Activated effector memory CD4-positive, alpha-beta T cell treated with Interleukin-2 at 50 U/mL for 16 hours (primary cell): ENCODE results near the gene NLGN3.
"Not testable (repeated sequence)": the region's sequence is repeated elsewhere in the genome, so short reads cannot be mapped to it uniquely, and the experiment has no call there.

Experiments used
- DNase-seq: peaks from one replicate; pipeline ENCODE4 v3.0.0-alpha.2; 2020

Gene NLGN3

DNA sequence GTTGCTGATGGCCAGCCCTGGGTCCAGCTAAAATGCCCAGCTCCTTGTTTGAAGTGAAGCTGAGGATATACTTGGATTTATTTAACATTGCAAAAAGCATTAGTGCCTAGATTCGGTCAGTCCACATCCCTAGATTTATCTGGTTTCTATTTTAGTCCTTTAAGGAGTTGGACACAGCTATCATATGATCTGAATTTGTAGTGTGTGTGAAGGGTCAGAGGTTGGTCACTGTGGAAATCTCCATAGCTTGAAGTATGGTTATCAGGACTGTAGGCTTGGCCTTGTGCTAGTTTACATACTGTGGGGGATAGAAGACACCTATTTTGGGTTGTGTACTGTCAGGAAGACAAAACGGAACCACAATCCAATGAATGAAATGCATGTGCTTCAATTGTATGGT is 28.8 kb downstream of the NLGN3 start:
- DNase-seq, result no peak

DNA sequence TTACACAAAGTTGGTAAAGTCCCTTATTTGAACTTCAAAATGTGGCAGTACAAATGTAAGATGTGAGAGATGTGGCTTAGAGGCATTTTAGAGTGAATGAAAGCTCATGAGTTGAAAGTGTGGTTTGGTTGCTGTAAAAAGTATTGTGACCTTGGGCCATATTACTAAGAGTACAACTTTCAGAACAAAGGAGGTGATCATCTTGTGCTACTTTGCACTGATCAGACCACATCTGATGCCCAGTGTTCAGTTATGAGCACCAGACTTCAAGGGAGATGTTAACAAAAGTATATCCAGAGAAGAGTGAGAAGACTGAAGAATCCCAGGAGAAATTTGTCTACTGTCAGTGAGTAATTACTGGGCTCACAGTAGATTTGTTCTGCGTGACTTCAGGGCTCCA is 30.2 kb downstream of the NLGN3 start:
- DNase-seq, result no peak

DNA sequence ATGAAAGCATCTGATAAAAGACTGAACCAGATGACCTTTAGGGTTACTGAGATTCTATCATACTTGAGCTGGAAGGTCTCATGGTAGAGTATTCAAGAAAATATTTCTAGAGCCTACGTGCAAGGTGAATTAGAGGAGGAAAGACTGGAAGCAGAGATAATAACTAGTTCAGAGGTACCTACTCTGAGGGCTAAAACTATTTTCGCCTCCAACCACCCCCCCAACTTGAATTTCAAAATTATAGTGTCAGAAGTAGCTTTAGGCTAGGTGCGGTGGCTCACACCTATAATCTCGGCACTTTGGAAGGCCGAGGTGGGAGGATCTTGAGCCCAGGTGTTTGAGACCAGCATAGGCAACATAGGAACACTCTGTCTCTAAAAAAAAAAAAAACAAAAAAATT is 30.9 kb downstream of the NLGN3 start:
- DNase-seq, result no peak

DNA sequence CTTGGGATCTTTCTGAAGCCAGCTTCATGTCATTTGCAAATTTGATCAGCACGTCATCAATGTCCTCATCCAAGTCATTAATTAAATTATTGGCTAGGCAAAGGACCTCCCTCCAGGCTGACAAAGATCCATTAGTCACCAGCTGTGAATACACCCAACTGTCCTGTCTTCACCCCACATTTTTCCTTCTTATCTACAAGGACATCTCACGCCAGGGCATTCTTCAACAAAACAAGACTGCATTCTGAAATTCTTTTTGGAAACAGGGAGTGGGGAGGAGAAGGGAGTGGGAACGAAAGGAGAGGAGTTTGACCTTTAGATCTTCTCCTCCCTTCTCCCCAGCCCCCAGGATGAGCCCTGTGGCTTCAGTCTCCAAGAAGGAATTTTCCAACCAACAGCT is 32.7 kb downstream of the NLGN3 start:
- no peak for DNase-seq

DNA sequence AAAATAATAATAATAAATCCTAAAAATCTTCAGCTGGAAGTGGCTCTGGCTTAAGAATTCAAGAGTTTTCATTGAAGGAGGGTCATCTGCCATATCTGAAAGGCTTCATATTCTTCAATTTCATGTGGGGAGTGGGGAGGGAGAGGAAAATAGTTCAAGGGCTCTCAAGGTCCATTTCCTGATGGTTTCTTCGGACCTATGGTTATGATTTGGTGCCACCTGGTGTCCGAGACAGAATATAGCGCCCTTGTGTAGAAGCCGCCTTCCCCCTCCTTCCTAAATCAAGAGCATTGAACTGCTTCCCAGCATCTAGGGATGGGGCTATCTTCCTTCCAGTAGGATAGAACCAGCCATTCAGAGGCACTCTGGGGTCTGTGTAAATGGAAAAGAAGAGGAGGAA is 34.3 kb downstream of the NLGN3 start:
- DNase-seq, result no peak

DNA sequence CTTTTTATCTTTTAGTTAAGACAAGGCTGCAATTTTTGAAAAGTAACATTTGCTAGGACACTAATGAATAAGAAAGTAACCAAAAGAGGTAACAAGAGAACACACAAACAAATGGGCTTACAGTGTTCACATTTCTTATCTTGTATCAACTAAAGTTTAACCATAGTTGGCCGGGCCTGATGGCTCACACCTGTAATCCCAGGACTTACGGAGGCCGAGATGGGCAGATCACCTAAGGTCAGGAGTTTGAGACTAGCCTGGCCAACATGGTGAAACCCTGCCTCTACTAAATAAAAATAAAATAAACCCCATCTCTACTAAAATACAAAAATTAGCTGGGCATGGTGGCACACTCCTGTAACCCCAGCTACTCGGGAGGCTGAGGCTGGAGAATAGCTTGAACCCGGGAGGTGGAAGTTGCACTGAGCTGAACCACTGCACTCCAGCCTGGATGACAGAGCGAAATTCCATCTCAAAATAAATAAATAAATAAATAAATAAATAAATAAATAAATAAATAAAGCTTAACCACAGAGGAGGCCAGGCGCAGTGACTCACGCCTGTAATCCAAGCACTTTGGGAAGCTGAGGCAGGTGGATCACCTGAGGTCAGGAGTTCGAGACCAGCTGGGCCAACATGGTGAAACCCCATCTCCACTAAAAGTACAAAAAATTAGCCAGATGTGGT is 36.1 kb downstream of the NLGN3 start:
- DNase-seq, result not testable (repeated sequence)

DNA sequence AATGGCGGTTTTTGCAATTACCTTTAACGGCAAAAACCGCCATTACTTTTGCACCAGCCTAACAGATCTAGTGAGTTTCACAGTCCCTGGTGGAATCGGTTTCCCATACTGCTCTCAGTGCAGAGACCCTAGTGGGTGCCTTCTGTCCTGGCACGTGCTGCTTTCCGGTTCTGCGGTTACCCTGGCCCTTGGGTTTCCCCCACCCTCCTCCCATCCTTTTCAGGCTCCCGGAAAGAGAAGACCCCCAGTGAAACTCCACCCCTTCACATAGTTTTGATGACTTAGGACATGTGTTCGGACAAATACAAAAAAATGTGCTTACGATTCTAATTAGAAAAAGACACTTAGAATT is 36.9 kb downstream of the NLGN3 start:
- peak; percentile 22 for DNase-seq

DNA sequence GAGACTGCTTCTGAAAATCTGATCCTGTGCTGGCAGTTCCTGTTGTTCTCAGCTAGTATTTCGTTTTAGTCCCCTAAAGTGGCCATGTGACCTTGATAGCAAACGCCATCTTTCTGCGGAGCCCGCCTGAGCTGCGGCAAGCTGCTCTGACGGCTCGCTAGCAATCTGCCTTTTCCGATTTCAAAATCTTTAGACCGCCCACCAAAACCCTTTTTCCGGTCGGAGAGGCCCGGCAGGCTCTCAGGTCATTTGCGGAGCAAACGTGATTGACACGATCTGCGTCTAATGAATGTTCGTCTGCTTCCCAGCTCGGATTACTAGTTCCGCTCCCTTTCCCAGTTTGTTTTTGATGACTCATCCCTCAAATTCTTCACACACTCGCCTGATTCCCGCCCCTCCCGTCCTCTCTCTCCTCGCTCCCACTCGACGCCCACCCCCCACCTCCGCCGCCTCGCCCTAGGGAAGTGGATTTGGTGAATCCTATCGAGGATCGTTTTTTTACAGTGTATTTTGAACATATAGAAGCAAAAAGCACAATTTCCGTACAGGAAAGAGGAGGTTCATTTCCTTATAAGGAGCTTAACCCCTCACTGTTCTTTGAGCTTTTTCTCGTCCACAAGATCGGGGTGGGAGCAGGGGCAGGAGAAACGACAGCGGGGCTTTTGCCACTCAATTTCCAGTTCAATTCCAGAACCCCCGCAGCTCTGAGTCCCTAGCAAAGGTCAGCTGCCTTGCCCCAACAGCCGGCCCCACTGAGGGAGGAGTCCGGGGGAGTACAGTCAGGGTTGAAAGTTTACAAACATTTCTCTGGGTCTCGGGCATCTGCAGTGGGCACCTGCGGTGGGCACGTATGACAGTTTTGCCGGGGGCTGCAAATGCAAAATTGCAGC is 37.5 kb downstream of the NLGN3 start:
- peak; percentile 72 for DNase-seq

DNA sequence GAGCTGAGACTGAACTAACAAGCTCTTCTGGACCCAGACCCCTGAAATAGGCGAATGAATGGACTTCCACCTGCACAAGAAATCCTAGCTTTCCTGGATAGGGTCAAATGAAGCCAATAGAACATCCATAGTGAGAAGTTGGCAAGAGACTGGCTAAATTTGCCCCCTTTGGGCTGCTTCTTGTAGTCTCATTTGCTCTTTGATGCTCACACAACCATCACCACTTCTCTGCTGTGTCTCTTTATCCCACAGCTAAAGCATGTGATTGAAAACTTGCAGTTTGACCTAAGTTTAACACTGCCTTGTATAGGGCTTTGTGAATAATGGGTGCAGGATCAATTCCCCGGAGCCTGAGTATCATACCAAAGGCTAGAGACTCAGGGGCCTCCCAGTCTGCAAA is 38.2 kb downstream of the NLGN3 start:
- no peak for DNase-seq

DNA sequence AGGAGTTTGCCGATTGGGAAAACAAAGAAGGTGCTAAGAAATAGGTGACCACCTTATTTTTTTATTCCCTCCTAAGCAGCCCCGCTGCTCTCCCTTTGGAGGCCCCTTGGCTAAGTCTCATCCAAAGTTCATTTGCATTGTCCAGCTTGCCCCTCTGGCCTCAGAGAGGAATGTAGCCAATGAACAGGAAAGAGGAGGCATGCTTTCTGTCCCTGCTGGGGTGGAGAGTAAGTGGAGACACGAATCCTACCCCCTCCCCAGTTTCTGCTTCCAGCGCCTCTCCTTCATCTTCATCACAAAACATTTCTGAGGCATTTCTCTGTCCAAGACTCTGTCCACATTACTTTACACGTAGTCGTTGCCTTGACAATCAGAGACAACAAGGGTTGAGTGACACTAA is 38.7 kb downstream of the NLGN3 start:
- no peak for DNase-seq

DNA sequence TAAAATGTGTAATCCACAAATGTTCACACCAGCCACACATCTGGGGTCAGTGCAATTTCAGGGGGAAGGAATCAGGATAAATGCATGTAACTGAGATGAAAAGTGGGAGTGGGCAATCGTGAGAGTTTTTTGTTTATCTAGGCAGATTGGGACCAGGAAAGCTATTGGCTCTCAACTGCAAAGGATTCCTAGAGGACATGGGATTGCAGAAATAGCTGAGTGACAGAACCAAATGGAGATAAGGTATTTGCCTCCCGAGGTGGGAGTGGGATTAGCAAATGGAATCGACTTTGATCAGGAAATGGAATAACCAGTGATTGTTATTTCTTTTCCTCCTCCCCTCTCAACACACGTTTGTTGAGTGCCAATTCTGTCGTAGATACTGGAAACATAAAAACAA is 39.5 kb downstream of the NLGN3 start:
- DNase-seq, result no peak

DNA sequence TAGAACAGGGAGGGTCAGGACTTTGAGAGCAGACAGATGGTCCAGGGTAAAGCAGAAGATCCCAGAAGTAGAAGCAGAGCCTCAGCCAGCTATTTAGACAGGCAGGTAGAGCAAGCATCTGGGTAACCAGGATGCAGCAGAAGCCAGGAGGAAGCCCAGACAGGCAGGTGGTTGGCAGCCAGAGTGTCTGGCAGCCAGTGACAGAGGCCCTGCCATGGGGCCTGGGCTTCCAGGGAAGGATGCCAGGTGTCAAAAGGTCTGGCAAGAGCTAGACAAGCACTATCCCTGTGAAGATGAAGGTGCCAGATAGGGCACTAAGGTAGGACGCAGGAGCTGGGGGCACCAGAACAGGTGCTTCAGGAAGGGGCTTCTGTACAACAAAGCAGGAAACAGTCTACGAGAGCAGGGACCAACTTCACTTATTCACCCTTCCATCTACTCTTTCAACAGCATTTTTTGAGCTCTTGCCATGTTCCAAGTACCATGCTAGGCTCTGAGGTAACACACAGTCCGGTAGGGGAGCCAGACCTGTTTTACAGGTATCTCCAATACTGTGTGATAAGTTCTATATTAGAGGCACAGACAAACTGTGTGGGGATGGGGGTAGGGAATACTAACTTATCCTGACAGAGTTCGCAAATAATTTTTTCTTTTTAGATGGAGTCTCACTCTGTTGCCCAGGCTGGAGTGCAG is 40.3 kb downstream of the NLGN3 start:
- DNase-seq, result no peak

DNA sequence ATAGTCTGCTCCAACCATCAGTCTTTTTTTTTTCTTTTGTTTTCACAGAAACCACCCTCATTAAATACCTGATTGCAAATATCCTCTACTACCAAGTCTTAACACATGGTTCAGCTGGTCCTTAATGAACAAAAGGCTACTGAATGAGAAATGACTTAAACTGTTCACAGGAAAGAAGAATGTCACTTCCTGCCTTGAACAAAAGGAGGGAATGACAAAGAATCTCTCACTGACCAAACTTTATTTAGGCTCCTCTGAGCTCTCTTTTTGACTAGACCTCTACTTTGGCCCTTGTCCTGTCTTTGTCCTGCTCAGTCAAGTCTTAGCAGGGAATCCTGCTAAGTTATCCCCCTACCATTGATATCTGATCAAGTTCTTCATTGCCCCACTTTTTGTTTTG is 46.6 kb downstream of the NLGN3 start:
- no peak for DNase-seq

DNA sequence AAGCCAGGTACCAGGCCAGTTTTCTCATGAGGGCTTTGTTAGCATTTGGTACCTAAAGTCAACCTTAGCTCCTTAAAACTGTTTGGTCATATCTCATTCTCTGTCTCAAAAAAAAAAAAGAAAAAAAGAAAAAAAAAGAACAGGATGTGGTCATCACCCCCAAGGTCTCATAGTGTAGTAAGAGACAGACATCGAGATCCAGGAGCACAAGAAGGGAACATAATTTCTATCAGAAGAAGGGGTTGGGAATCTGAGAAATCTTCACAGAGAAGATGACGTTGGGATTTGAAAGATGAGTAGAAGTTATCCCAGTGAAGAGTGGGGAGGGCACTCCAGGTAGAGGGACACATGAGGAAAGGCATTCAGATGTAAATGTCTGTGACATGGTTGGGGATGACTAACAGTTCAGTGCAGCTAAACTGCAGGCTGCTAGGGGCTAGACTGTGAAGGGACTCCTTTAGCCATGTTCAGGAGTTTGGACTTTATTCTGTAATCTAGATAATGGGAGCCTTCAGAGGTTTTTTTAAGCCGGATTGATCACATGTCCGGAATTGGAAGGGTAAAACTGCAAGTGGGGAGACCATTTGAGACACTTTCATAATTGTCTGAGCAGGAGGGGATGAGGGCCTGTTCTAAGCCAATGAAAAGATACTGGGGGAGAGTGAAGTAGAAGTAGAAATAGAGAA is 51.5 kb downstream of the NLGN3 start:
- no peak for DNase-seq

DNA sequence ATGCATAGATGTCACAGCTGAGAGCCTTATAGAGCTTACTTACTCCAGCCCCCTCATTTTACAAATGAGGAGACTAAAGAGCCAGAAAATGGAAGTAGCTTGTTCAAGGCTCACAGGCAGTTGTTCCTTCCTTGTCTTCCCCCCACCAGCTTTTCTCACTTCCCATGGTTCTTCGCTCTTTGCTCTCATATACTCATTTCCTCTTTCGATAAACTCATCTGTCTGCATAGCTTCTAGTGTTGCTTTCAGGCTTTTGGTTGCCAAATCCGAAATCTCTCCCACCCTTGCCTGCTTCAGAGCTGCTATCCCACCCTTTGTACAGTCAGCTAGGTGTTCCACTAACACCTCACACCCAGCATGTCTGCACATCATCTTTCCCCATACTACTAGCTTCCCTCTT is 53.4 kb downstream of the NLGN3 start:
- no peak for DNase-seq

DNA sequence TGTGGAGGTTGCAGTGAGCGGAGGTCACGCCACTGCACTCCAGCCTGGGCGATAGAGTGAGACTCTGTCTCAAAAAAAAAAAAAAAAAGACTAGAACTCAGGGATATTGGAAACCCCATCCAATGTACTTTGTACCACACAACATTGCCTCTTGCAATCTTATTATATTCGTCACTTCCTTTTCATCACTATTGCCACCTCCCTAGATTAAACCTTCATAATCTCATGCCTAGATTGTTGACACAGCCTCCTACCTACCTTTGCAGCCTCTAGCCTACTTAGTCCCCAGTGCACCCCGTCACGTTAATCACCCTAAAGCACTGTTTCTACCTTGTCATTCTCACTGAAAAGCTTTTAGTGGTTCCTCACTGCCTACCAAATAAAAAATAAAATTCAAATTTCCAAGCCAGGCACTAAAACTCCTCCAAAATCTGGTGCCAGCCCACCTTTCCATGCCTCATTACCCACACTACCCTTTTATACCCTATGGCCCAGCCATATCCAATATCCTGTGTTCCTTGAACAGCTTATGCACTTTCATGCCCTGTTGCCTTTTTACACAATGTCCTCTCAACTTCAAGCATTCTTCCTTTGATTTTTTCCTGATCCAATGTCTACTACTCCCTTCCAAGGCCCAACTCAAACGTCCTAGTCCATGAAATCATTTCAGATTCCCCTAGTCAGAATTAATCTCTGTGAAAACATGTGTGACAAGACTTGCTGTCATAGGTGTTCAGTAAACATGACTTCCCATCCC is 54.8 kb downstream of the NLGN3 start:
- no peak for DNase-seq

DNA sequence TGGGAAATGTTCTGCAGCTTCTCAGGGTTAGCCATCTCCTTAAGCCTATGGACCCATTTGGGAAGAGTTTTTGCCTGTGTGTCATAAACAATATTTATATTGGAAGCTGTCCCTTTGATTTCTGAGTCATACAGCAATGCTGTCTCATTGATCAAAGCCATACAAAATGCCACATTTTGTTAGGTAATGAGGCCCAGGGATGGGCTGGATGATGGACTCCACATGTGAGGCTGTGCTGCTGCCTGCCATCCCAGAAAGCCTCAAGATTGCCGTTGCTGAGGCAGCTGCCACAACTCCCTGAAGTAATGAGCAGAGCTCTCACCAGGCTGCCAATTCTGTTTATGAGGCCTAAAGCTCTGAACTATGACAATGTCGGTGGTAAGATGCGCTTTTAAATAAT is 66.2 kb downstream of the NLGN3 start:
- DNase-seq, result no peak

DNA sequence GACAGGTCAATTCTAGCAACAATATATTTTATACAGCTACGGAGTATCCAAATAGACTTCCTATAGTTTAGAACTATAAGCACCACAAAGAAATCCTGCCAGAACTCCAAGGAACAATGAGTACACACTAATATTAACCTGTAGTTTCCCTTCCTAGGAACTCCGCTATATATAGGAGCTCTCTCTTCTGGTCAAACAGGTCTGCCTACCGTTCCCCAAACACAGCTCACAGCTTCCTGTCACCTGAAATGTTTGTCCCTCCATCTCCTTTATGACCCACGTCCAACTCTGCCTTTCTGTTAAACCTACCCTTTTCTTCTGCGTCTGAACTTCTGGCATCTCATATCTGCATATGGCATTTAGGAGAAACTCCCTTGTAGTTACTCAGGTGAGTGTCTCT is 67.9 kb downstream of the NLGN3 start:
- no peak for DNase-seq

DNA sequence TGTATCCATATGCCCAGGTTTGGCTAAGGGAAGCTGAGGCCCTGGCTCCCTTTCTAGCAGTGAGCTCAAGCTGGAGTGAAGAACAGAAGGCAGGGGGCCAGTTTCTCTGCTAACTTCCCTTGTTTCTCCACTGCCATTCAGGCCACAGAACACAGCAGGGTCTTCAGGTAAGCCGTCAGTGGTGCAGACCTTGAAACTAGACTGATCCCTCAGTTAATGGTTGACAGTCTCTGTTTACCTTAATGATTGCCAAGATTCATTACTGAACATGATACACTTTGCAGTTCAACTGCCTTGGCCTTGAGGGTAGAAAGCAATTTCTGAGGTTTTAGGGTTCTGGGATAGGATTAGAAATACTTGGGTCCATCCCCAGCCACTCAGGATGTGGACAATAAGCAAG is 69.5 kb downstream of the NLGN3 start:
- no peak for DNase-seq

DNA sequence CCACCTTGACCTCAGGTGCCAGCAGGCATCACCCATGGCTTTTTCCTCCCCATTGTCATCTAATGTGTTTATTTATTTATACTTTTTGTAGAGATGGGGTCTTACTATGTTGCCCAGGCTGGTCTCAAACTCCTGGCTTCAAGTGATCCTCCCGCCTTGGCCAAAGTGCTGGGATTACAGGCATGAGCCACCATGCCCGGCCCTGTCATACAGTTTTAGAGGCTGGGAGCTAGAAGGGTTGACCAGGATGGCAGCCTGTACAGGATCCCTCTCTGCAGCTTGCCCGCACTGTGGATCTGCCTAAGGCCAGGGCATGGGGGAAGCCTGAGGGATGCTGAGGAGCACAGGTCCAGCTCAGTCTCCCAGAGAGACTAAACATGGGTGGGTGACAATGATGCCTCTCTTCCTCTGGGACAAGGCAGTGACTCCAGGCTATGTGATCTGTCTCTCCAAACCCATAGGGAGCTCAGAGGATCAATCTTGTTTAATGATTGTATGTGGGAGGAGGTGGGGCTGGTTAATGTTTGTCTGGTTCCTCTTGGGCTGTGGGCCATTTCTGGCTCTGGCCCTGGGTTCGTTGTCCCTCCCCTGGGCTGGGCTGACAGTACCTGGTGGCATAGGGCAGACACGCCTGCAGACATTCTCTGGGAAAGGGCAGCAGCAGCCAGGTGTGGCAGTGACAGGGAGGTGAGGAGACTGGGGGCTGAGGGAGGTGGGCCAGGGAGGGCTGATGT is 70.1 kb downstream of the NLGN3 start:
- DNase-seq, result no peak

DNA sequence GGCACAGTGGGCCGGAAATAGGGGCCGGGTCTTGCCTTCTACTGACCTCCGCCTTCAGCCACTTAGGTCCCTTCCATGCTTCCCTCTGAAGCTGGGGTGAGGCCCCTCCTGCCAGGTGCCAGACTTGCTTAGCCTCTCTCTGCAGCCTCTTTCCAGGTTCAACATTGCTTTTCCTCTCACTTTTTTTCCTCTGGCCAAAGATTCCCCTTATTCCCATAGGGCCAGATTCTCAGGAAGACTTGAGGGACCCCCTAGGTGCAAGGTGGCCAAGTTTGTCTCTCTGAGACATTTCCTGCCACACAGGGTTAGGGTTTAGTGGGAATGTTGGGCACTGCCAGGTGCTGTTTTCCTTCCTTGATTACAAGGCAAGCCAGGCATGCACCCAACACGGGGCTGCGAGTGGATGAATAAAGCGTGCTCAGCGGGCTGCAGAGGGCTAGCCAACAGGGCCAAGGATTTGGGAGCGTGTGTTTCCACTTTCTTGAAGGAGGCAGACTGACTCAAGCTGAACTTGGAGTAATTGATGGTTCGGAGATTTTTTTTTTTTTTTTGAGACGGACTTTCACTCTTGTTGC is 70.8 kb downstream of the NLGN3 start:
- no peak for DNase-seq

DNA sequence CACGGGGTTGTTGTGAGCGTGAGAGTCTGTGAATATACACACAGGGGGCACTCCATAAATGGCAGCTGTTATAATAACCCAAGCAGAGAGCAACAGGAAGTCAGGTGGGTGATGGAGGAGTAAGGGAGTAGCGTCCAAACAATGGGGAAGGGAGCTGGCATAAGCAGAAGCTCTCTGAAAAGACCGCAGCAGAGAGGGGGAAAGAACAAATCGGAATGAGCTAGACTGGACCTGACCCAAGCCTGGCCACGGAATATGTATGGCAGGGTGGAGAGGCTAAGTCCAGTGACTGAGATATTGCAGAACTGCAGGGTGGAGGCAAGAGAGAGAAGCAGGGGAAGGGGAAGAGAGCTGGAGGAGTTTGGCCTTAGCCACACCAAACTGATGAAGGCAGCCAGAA is 71.8 kb downstream of the NLGN3 start:
- no peak for DNase-seq
